Stimulated activated effector memory CD8-positive, alpha-beta T cell treated with anti-CD3 and anti-CD28 coated beads, Interleukin-12 subunit alpha, Interleukin-12 subunit beta, amount 100 ng/mL, for 72 hours (primary cell): ENCODE data around the gene PHF20.
"Not testable (repeated sequence)": the region's sequence is repeated elsewhere in the genome, so short reads cannot be mapped to it uniquely, and the experiment has no call there.

ENCODE experiments used
- ATAC-seq: fragments of 150-1000 bp; cut with Tn5 transposase; 2 replicates; pipeline ENCODE4 v1.10.0; 2021
- DNase-seq, 2 donors: peaks; one replicate each; pipeline ENCODE4 v3.0.0; 2021 to 2022; ENCODE audit warnings: low spot score in 2 of 2
- H3K27ac Mint-ChIP-seq: one replicate; pipeline ENCODE4 v1.8.0; 2022; ENCODE audit warnings: mild to moderate bottlenecking, mixed read lengths
- H3K36me3 Mint-ChIP-seq: one replicate; pipeline ENCODE4 v1.8.0; 2022; ENCODE audit warnings: mild to moderate bottlenecking, mixed read lengths
- H3K4me1 Mint-ChIP-seq: one replicate; pipeline ENCODE4 v1.8.0; 2022; ENCODE audit warnings: mixed read lengths
- H3K4me3 Mint-ChIP-seq: one replicate; pipeline ENCODE4 v1.8.0; 2022; ENCODE audit warnings: mild to moderate bottlenecking, mixed read lengths
- H3K9me3 Mint-ChIP-seq: one replicate; pipeline ENCODE4 v1.8.0; 2022; ENCODE audit warnings: mixed read lengths

Gene PHF20

GRCh38 chr20:35771689-35772562, at the start of gene PHF20:
PHF20 (plus strand) TSS chr20:35772015; CDS start chr20:35801523, 29,508 bp downstream.
- peaks cover 5% of the 10 kb centered on the region for H3K9me3 Mint-ChIP-seq
- H3K4me3 Mint-ChIP-seq, result peak within 1 kb of the TSS; percentile 92
- peaks cover 58% of the 10 kb centered on the region for H3K4me1 Mint-ChIP-seq
- H3K27ac Mint-ChIP-seq, result peak within 1 kb of the TSS; percentile 96
- peak; percentile 98 to 99 for DNase-seq
- peaks cover 39% of the 10 kb centered on the region for H3K36me3 Mint-ChIP-seq
- peak; percentile 95 for ATAC-seq

GRCh38 chr20:35723275-35723639, 48.6 kb upstream of the PHF20 start:
- not testable (repeated sequence) for H3K9me3 Mint-ChIP-seq
- H3K4me1 Mint-ChIP-seq, result peaks cover 51% of the 10 kb centered on the region

GRCh38 chr20:35723652-35724320, 48.0 kb upstream of the PHF20 start:
- H3K4me3 Mint-ChIP-seq, DNase-seq, ATAC-seq, H3K9me3 Mint-ChIP-seq: not testable (repeated sequence)
- peak overlapping the region; percentile 43 for H3K27ac Mint-ChIP-seq
- peaks cover 50% of the 10 kb centered on the region for H3K4me1 Mint-ChIP-seq
- H3K36me3 Mint-ChIP-seq, result peaks cover 100% of the 10 kb centered on the region

More at GRCh38 chr20:35723275-35723639, 48.6 kb upstream of the PHF20 start:
- peak overlapping the region; percentile 43 for H3K27ac Mint-ChIP-seq
- H3K36me3 Mint-ChIP-seq, result peaks cover 100% of the 10 kb centered on the region
- not testable (repeated sequence) for DNase-seq, ATAC-seq
- peak overlapping the region; percentile 25 for H3K4me3 Mint-ChIP-seq

GRCh38 chr20:35724321-35725230, 47.2 kb upstream of the PHF20 start:
- Mint-ChIP-seq H3K27ac (peak overlapping the region; percentile 43), H3K4me3 (no peak overlapping the region), H3K4me1 (peaks cover 44% of the 10 kb centered on the region), H3K9me3 (no peaks in the 10 kb centered on the region), H3K36me3 (peaks cover 100% of the 10 kb centered on the region)
- no peak for ATAC-seq
- no peak for DNase-seq

GRCh38 chr20:35726842-35727711, 44.7 kb upstream of the PHF20 start:
- no peak overlapping the region for H3K4me3 Mint-ChIP-seq
- peak overlapping the region; percentile 48 for H3K27ac Mint-ChIP-seq
- H3K4me1 Mint-ChIP-seq, result peaks cover 42% of the 10 kb centered on the region
- no peaks in the 10 kb centered on the region for H3K9me3 Mint-ChIP-seq
- DNase-seq, result no peak
- ATAC-seq, result no peak
- peaks cover 100% of the 10 kb centered on the region for H3K36me3 Mint-ChIP-seq

GRCh38 chr20:35729283-35729807, 42.5 kb upstream of the PHF20 start:
- Mint-ChIP-seq H3K4me1 (peaks cover 40% of the 10 kb centered on the region), H3K27ac (no peak overlapping the region), H3K4me3 (no peak overlapping the region), H3K36me3 (peaks cover 100% of the 10 kb centered on the region), H3K9me3 (no peaks in the 10 kb centered on the region)
- peak in 1 of 2 donors; percentile 26 for DNase-seq
- ATAC-seq, result no peak

GRCh38 chr20:35729836-35730582, 41.8 kb upstream of the PHF20 start:
- peak overlapping the region; percentile 50 for H3K27ac Mint-ChIP-seq
- H3K36me3 Mint-ChIP-seq, result peaks cover 100% of the 10 kb centered on the region
- H3K4me1 Mint-ChIP-seq, result peaks cover 43% of the 10 kb centered on the region
- H3K4me3 Mint-ChIP-seq, result no peak overlapping the region
- ATAC-seq (no peak), DNase-seq (no peak)
- H3K9me3 Mint-ChIP-seq, result no peaks in the 10 kb centered on the region

- no peaks in the 10 kb centered on the region for H3K9me3 Mint-ChIP-seq
- peaks cover 100% of the 10 kb centered on the region for H3K36me3 Mint-ChIP-seq
- no peak for ATAC-seq
- peaks cover 41% of the 10 kb centered on the region for H3K4me1 Mint-ChIP-seq
- no peak overlapping the region for H3K4me3 Mint-ChIP-seq
- peak overlapping the region; percentile 50 for H3K27ac Mint-ChIP-seq
- no peak for DNase-seq
These were observed 41.0 kb upstream of the PHF20 start for GRCh38 chr20:35730583-35731468.

GRCh38 chr20:35731469-35731788, 40.4 kb upstream of the PHF20 start:
- H3K36me3 Mint-ChIP-seq, result peaks cover 100% of the 10 kb centered on the region
- H3K4me1 Mint-ChIP-seq, result peaks cover 47% of the 10 kb centered on the region
- peak overlapping the region; percentile 1 for H3K4me3 Mint-ChIP-seq
- ATAC-seq (no peak), DNase-seq (no peak)
- no peak overlapping the region for H3K27ac Mint-ChIP-seq
- no peaks in the 10 kb centered on the region for H3K9me3 Mint-ChIP-seq

GRCh38 chr20:35731862-35732643, 39.8 kb upstream of the PHF20 start:
- peak overlapping the region; percentile 1 for H3K4me3 Mint-ChIP-seq
- H3K27ac Mint-ChIP-seq, result no peak overlapping the region
- ATAC-seq (no peak), DNase-seq (peak in 1 of 2 donors; percentile 40)
- H3K4me1 Mint-ChIP-seq, result peaks cover 48% of the 10 kb centered on the region
- peaks cover 100% of the 10 kb centered on the region for H3K36me3 Mint-ChIP-seq
- H3K9me3 Mint-ChIP-seq, result no peaks in the 10 kb centered on the region

GRCh38 chr20:35732644-35732982, 39.2 kb upstream of the PHF20 start:
- Mint-ChIP-seq H3K36me3 (peaks cover 100% of the 10 kb centered on the region), H3K27ac (peak overlapping the region; percentile 76), H3K4me1 (peaks cover 48% of the 10 kb centered on the region), H3K4me3 (peak overlapping the region; percentile 36), H3K9me3 (no peaks in the 10 kb centered on the region)
- DNase-seq (no peak), ATAC-seq (no peak)

- ATAC-seq (no peak), DNase-seq (no peak)
- H3K27ac Mint-ChIP-seq, result peak overlapping the region; percentile 76
- peak overlapping the region; percentile 36 for H3K4me3 Mint-ChIP-seq
- peaks cover 100% of the 10 kb centered on the region for H3K36me3 Mint-ChIP-seq
- no peaks in the 10 kb centered on the region for H3K9me3 Mint-ChIP-seq
- H3K4me1 Mint-ChIP-seq, result peaks cover 61% of the 10 kb centered on the region
These were observed 37.4 kb upstream of the PHF20 start for GRCh38 chr20:35734374-35734773.
